ENCODE measurements around the gene RALGAPA2.

GRCh38 chr20:20456741-20457140 is 255.7 kb downstream of the RALGAPA2 start:
- TF ChIP-seq ZFP3 (CRISPR knock-in tag; IDR thresholded peaks at IDR 0.05) (no peak), TOX (CRISPR knock-in tag; IDR thresholded peaks at IDR 0.05; ENCODE audit: borderline replicate concordance) (no peak), CSDC2 (CRISPR knock-in tag; IDR thresholded peaks at IDR 0.05) (no peak), PATZ1 (CRISPR knock-in tag; IDR thresholded peaks at IDR 0.05; ENCODE audit: borderline replicate concordance) (no peak), OSR1 (CRISPR knock-in tag; IDR thresholded peaks at IDR 0.05) (no peak), RARB (CRISPR knock-in tag; IDR thresholded peaks at IDR 0.05) (no peak), ZFP30 (CRISPR knock-in tag; IDR thresholded peaks at IDR 0.05) (no peak), ARNTL (CRISPR knock-in tag; IDR thresholded peaks at IDR 0.05; ENCODE audit: borderline replicate concordance, low read depth) (no peak)
- TF ChIP-seq, protein P1, sequence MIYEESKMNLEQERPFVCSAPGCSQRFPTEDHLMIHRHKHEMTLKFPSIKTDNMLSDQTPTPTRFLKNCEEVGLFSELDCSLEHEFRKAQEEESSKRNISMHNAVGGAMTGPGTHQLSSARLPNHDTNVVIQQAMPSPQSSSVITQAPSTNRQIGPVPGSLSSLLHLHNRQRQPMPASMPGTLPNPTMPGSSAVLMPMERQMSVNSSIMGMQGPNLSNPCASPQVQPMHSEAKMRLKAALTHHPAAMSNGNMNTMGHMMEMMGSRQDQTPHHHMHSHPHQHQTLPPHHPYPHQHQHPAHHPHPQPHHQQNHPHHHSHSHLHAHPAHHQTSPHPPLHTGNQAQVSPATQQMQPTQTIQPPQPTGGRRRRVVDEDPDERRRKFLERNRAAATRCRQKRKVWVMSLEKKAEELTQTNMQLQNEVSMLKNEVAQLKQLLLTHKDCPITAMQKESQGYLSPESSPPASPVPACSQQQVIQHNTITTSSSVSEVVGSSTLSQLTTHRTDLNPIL (CRISPR knock-in tag; IDR thresholded peaks at IDR 0.05; ENCODE audit: low read depth) = no peak
- TF ChIP-seq, protein P2, sequence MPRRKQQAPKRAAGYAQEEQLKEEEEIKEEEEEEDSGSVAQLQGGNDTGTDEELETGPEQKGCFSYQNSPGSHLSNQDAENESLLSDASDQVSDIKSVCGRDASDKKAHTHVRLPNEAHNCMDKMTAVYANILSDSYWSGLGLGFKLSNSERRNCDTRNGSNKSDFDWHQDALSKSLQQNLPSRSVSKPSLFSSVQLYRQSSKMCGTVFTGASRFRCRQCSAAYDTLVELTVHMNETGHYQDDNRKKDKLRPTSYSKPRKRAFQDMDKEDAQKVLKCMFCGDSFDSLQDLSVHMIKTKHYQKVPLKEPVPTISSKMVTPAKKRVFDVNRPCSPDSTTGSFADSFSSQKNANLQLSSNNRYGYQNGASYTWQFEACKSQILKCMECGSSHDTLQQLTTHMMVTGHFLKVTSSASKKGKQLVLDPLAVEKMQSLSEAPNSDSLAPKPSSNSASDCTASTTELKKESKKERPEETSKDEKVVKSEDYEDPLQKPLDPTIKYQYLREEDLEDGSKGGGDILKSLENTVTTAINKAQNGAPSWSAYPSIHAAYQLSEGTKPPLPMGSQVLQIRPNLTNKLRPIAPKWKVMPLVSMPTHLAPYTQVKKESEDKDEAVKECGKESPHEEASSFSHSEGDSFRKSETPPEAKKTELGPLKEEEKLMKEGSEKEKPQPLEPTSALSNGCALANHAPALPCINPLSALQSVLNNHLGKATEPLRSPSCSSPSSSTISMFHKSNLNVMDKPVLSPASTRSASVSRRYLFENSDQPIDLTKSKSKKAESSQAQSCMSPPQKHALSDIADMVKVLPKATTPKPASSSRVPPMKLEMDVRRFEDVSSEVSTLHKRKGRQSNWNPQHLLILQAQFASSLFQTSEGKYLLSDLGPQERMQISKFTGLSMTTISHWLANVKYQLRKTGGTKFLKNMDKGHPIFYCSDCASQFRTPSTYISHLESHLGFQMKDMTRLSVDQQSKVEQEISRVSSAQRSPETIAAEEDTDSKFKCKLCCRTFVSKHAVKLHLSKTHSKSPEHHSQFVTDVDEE (CRISPR knock-in tag; IDR thresholded peaks at IDR 0.05) = no peak
- TF ChIP-seq, protein P3, sequence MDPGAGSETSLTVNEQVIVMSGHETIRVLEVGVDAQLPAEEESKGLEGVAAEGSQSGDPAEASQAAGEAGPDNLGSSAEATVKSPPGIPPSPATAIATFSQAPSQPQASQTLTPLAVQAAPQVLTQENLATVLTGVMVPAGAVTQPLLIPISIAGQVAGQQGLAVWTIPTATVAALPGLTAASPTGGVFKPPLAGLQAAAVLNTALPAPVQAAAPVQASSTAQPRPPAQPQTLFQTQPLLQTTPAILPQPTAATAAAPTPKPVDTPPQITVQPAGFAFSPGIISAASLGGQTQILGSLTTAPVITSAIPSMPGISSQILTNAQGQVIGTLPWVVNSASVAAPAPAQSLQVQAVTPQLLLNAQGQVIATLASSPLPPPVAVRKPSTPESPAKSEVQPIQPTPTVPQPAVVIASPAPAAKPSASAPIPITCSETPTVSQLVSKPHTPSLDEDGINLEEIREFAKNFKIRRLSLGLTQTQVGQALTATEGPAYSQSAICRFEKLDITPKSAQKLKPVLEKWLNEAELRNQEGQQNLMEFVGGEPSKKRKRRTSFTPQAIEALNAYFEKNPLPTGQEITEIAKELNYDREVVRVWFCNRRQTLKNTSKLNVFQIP (CRISPR knock-in tag; IDR thresholded peaks at IDR 0.05; ENCODE audit: borderline replicate concordance, low read depth) = no peak
